ENCODE results near the gene ZSWIM1.

ZSWIM1 gene

GRCh38 chr20:45880988-45881788 is at the start of gene ZSWIM1:
Gene ZSWIM1, plus strand, starts transcription at chr20:45881227. Its CDS starts 1,366 bp downstream, at chr20:45882593.
- H3K4me3 ChIP-seq (ENCODE audit: low read length), result peak within 1 kb of the TSS; percentile 94
- TF ChIP-seq CTCF (conservative IDR thresholded peaks at IDR 0.05; ENCODE audit: low read length), result no peak
- DNase-seq (ENCODE audit: low read depth), result peak; percentile 99

GRCh38 chr20:45832619-45833018 is 48.4 kb upstream of the ZSWIM1 start:
- peak overlapping the region; percentile 89 for H3K4me3 ChIP-seq (ENCODE audit: low read length)
- no peak for DNase-seq (ENCODE audit: low read depth)
- TF ChIP-seq CTCF (conservative IDR thresholded peaks at IDR 0.05; ENCODE audit: low read length), result no peak

GRCh38 chr20:45833030-45833882 is 47.8 kb upstream of the ZSWIM1 start, which contains the start of gene SNX21:
Gene SNX21, plus strand, starts transcription at chr20:45833799. Its CDS starts 121 bp downstream, at chr20:45833920.
- DNase-seq (ENCODE audit: low read depth), result peak; percentile 97
- peak within 1 kb of the TSS; percentile 89 for H3K4me3 ChIP-seq (ENCODE audit: low read length)
- no peak for TF ChIP-seq CTCF (conservative IDR thresholded peaks at IDR 0.05; ENCODE audit: low read length)

- TF ChIP-seq CTCF (conservative IDR thresholded peaks at IDR 0.05; ENCODE audit: low read length), result no peak
- peak overlapping the region; percentile 89 for H3K4me3 ChIP-seq (ENCODE audit: low read length)
- DNase-seq (ENCODE audit: low read depth), result peak; percentile 63
Observed at GRCh38 chr20:45833883-45834796, 46.9 kb upstream of the ZSWIM1 start.

GRCh38 chr20:45834797-45835161 is 46.2 kb upstream of the ZSWIM1 start:
- peak overlapping the region; percentile 89 for H3K4me3 ChIP-seq (ENCODE audit: low read length)
- TF ChIP-seq CTCF (conservative IDR thresholded peaks at IDR 0.05; ENCODE audit: low read length), result no peak
- DNase-seq (ENCODE audit: low read depth), result no peak

GRCh38 chr20:45835329-45835765 is 45.7 kb upstream of the ZSWIM1 start:
- DNase-seq (ENCODE audit: low read depth), result no peak
- peak; percentile 30 for TF ChIP-seq CTCF (conservative IDR thresholded peaks at IDR 0.05; ENCODE audit: low read length)
- H3K4me3 ChIP-seq (ENCODE audit: low read length), result peak overlapping the region; percentile 89
